Aorta (tissue), 5 donors: Measurements from ENCODE around the gene ZKSCAN1. TPM values are rescaled to one million over a fixed set of nuclear protein-coding genes. Genes with fewer than 3 reads are reported as not detected.
"Not testable (repeated sequence)": the region's sequence is repeated elsewhere in the genome, so short reads cannot be mapped to it uniquely, and the experiment has no call there.

ENCODE experiments used
- ATAC-seq: fragments of 200-7000 bp; cut with Tn5 transposase; one replicate; pipeline ENCODE4 v1.9.1; 2022; ENCODE audit warnings: moderate library complexity; ENCODE audit not compliant: low FRiP score
- DNase-seq, 2 donors: peaks; one replicate each; pipeline ENCODE4 v3.0.0-alpha.2; 2020
- H3K27ac ChIP-seq, 2 donors: one replicate each; pipeline ENCODE4 v1.5.1; 2013; ENCODE audit warnings: low read length in 2 of 2, mild to moderate bottlenecking in 2 of 2, moderate library complexity in 2 of 2, control low read depth in 1 of 2, inconsistent platforms in 1 of 2, low read depth in 1 of 2
- H3K27me3 ChIP-seq, 2 donors: one replicate each; pipeline ENCODE4 v1.6.1; 2013; ENCODE audit warnings: control low read depth in 1 of 2, low read length in 1 of 2, mild to moderate bottlenecking in 1 of 2, moderate library complexity in 1 of 2; ENCODE audit not compliant: insufficient read depth in 2 of 2, control insufficient read depth in 1 of 2
- H3K36me3 ChIP-seq, 2 donors: one replicate each; pipeline ENCODE4 v1.6.1; 2013; ENCODE audit warnings: control low read depth in 1 of 2, low read length in 1 of 2, mild to moderate bottlenecking in 1 of 2; ENCODE audit not compliant: insufficient read depth in 2 of 2, control insufficient read depth in 1 of 2
- H3K4me1 ChIP-seq, 2 donors: one replicate each; pipeline ENCODE4 v1.6.1; 2013; ENCODE audit warnings: low read length in 2 of 2, control low read depth in 1 of 2, mild to moderate bottlenecking in 1 of 2, moderate library complexity in 1 of 2; ENCODE audit not compliant: insufficient read depth in 2 of 2, control insufficient read depth in 1 of 2
- H3K4me3 ChIP-seq, 2 donors: one replicate each; pipeline ENCODE4 v1.5.1; 2013; ENCODE audit warnings: low read length in 2 of 2, control low read depth in 1 of 2, mild to moderate bottlenecking in 1 of 2
- H3K9me3 ChIP-seq: one replicate; pipeline ENCODE4 v1.6.1; 2013; ENCODE audit warnings: mild to moderate bottlenecking, low read length; ENCODE audit not compliant: control insufficient read depth
- WGBS, 2 donors: extraction: QIAGEN DNeasy Blood & Tissue Kit; methylation state at CpG; one replicate each; pipeline ENCODE4 v1.1.7; 2013; 5-methylcytosine and 5-hydroxymethylcytosine counted together
- intact Hi-C, 2 donors: fragments of 100-400 bp; cut with DNase I; formaldehyde crosslinking; loops; one replicate each; pipeline versions ENCODE4 v1.14.2 to v1.15.0; 2022
- polyA plus RNA-seq, 2 donors: library from polyadenylated mRNA; stranded (reverse); fragments of 200-250 nt; gene quantifications; one replicate each; pipeline ENCODE4 v1.2.3, GENCODE V29; 2013
- total RNA-seq, 2 donors: library from RNA; stranded (reverse); fragmentation: NEBNext Ultra II Directional; extraction: Animal tissue kit (Norgen Biotek cat#: 25700); gene quantifications; one replicate each; pipeline ENCODE4 v1.2.1, GENCODE V29; 2021
- donor health status: healthy with polysubstance abuse.
- donor health status: Bipolar disorder and iron deficiency.
- donor health status: DM: no; HTN: no; CAD: no.
- donor health status: DM: no; HTN: no; CAD: no.
- donor health status: DM: yes; HTN: yes; CAD: no.

Gene ZKSCAN1
- total and polyA plus RNA-seq, 4 donors = 6.5 to 80.9 (median 36.6) TPM

DNA sequence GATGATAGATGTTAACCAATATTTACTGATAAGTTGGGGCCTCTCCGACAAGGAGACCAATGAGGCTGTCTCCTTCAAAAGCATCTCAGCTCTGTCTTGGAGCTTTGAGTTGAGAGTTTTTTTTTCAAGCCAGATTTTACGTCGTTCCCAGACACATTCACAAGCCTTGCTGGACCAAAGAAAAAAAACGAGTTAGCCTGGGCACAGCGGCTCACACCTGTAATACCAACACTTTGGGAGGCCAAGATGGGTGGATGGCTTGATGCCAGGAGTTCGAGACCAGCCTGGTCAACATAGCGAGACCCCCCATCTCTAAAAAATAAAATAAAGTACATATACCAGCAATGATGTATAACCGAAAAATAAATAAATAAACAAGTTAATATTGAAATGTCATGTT is 20.6 kb upstream of the ZKSCAN1 start:
- 77 to 79% methylated on average over 8 of the region's 8 CpGs for WGBS, 2 donors
- intact Hi-C loops = loop anchor here (5.0 to 10.0 kb wide), 4 partner anchors 80 to 220 kb away; partner anchors contain the start of genes PVRIG (in 1 of the 2), TRIM4 (in 1 of the 2) and ZNF3 (in 1 of the 2)

DNA sequence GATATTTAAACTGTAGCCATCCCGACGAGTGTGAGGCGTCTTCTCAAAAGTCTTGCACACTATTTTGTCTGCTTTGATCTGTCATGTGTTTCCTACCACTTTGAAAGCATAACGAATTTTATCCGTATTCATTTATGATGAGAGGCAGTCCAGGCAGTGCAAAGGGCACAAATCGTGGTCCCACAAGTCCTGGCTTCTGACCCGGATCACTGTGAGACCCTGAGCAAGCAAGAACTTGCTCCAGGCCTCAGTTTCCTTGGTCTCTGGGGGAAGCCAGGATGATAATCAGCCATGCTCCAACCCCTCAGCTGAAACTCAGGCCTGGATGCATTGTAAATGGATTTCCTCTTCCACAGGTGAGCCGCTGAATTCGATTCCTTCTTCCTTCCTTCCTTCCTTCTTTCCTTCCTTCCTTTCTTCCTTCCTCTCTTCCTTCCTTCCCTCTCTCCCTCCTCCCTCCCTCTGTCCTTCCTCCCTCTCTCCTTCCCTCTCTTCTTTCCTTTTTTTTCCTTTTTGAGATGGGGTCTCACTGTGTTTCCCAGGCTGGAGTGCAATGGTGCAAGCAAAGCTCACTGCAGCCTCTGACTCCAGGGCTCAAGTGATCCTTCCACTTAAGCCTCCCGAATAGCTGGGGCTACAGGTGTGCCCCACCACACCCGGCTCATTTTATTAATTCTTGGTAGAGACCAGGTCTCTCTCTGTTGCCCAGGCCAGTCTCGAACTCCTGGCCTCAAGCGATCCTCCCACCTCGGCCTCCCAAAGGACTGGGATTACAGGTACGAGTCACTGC is 18.4 kb upstream of the ZKSCAN1 start:
- DNase-seq (no peak), ATAC-seq (no peak)
- intact Hi-C loops = loop anchor here in 1 of 2 donors (10.0 kb wide), 2 partner anchors 82 to 218 kb away; partner anchors contain the start of genes PVRIG and TRIM4
- Histone ChIP-seq H3K4me1 (no peaks in the 10 kb centered on the region), H3K27me3 (no peaks in the 10 kb centered on the region), H3K36me3 (no peaks in the 10 kb centered on the region), H3K4me3 (no peak overlapping the region), H3K9me3 (no peaks in the 10 kb centered on the region), H3K27ac (no peak overlapping the region)
- WGBS, 2 donors = 66 to 69% methylated on average over 15 of the region's 15 CpGs

More for the DNA sequence above, 20.6 kb upstream of the ZKSCAN1 start:
- Histone ChIP-seq H3K4me3 (no peak overlapping the region), H3K4me1 (no peaks in the 10 kb centered on the region), H3K27me3 (no peaks in the 10 kb centered on the region), H3K36me3 (no peaks in the 10 kb centered on the region), H3K27ac (no peak overlapping the region), H3K9me3 (no peaks in the 10 kb centered on the region)
- DNase-seq = peak in 1 of 2 donors; percentile 40
- no peak for ATAC-seq

DNA sequence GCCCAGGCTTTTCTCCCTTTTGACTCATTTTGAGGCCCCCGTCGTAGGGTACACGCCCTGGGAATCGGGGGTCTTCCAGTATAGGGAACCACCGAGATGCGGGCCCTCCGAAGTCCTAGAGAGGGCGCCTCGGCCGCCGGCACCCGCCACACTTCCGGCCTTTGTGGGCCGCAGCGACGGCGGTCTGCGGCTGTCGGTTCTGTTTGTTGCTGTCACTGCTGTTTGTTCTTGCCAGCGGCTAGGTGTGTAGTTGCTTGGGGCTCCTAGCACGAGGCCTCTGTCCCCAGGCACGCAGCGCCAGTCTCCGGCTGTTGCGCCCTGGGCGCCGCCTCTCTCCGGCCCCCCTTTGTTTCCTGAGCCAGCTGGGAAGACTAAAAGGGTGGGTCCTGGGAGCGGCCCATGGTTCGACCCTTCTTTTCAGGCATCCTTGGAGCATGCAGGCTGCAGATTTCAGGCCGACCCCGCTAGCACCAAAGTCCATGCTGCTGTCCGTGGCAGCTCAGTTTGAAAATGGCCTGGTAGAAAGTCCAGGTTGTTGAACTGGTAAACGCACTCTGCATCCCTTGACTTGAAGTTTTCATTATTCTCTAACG is 17.8 kb upstream of the ZKSCAN1 start:
- ATAC-seq = peak; percentile 73
- WGBS, 2 donors = 5 to 6% methylated on average over 35 of the region's 35 CpGs
- intact Hi-C loops = loop anchor here in 1 of 2 donors (10.0 kb wide), 2 partner anchors 83 to 217 kb away; partner anchors contain the start of genes PVRIG and TRIM4

DNA sequence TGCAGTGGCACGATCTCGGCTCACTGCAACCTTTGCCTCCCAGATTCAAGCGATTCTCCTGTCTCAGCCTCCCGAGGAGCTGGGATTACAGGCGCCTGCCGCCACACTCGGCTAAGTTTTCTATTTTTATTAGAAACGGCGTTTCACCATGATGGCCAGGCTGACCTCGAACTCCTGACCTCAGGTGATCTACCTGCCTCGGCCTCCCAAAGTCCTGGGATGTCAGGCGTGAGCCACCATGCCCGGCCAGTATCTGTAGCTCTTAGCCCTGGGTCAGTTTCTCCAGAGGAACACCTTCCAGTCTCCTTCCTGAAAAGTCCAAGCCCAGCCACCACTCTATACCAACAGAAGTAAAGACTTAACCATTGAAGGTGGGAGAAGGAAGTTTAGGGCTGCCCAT is 15.2 kb upstream of the ZKSCAN1 start:
- H3K36me3 ChIP-seq = no peaks in the 10 kb centered on the region
- H3K4me1 ChIP-seq = no peaks in the 10 kb centered on the region
- no peak overlapping the region for H3K4me3 ChIP-seq
- no peak overlapping the region for H3K27ac ChIP-seq
- 87 to 93% methylated on average over 13 of the region's 13 CpGs for WGBS, 2 donors
- intact Hi-C loops = no loop called here
- DNase-seq = peak in 1 of 2 donors; percentile 45
- ATAC-seq = no peak
- no peaks in the 10 kb centered on the region for H3K27me3 ChIP-seq
- no peaks in the 10 kb centered on the region for H3K9me3 ChIP-seq

More for the DNA sequence above, 17.8 kb upstream of the ZKSCAN1 start:
- Histone ChIP-seq H3K36me3 (no peaks in the 10 kb centered on the region), H3K27ac (peak overlapping the region in 1 of 2 donors; percentile 0), H3K4me3 (peak overlapping the region; percentile 5 to 23), H3K27me3 (no peaks in the 10 kb centered on the region), H3K4me1 (no peaks in the 10 kb centered on the region), H3K9me3 (no peaks in the 10 kb centered on the region)
- DNase-seq = peak; percentile 66 to 82

DNA sequence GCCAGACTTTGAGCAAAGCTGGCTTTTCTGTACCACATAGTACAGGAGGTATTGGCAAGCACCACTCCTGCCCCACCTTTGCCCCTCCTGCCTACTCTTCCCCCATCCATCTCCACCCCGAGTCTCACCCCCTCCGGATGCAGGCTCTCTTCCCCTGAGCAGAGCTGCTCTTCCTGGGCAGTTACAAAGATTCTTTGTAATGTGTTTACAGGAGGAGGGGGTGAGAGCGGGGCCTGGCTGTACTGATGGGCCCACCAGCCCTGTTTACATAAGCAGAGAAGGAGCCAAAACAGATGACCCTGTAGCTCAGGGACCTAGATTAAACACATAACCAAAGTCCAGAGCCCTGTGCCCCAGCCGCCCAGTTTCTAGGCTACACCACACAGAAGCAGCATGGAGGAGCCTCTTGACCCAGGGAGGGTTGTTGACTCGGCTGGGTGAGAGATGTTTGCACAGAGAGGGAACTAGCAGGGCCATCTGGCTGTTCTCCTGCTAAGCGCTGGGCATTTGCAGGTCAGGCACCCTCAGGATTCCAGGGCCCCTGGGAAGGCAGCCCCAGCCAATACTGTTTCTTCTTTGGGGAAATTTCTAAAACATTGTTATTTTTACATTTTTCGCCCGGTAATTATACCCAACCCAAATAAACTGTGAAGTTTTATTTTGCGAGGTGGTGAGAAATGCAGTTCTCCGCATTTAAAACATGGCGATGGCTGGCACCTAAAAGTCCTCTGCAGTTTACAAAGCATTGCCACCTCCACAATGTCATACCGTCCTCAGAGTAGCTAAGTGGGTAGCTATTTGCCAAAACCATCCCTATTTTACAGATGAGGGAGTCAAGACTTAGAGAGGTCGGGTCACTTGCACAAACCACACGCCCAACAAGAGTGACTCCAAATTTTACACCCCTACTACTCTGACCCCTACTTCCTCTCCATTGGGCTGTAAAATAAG is 11.4 kb upstream of the ZKSCAN1 start:
- DNase-seq (peak in 1 of 2 donors; percentile 49), ATAC-seq (no peak)
- no peak overlapping the region for H3K27ac ChIP-seq
- WGBS, 2 donors = 43 to 44% methylated on average over 14 of the region's 14 CpGs
- H3K27me3 ChIP-seq = no peaks in the 10 kb centered on the region
- no peak overlapping the region for H3K4me3 ChIP-seq
- no peaks in the 10 kb centered on the region for H3K4me1 ChIP-seq
- H3K9me3 ChIP-seq = no peaks in the 10 kb centered on the region
- intact Hi-C loops = no loop called here
- H3K36me3 ChIP-seq = no peaks in the 10 kb centered on the region

DNA sequence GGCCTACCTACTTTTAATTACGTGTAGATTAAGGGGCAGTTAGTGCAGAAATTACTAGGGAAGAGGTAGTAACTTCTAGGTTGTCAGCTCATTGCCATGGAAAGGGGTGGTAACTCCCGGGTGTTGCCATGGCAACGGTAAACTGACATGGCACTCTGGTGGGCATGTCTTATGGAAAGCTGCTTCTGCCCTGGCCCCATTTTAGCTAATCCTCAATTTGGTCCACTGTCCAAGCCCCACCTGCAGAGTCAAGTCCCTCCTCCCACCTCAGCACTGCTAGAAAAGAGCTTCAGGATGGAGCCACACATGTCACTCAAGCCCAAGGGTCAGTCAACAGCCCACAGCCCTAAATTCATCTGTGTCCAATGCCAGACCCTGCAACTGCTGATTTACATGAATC is 7.5 kb upstream of the ZKSCAN1 start:
- Histone ChIP-seq H3K27ac (no peak overlapping the region), H3K4me3 (no peak overlapping the region), H3K4me1 (no peaks in the 10 kb centered on the region), H3K36me3 (no peaks in the 10 kb centered on the region), H3K9me3 (no peaks in the 10 kb centered on the region), H3K27me3 (no peaks in the 10 kb centered on the region)
- DNase-seq = no peak
- 75 to 79% methylated on average over 3 of the region's 3 CpGs for WGBS, 2 donors
- intact Hi-C loops = no loop called here
- ATAC-seq = no peak

GRCh38 chr7:100008525-100008924 is 6.9 kb upstream of the ZKSCAN1 start:
- Histone ChIP-seq H3K27ac (no peak overlapping the region), H3K36me3 (no peaks in the 10 kb centered on the region), H3K4me3 (no peak overlapping the region), H3K9me3 (no peaks in the 10 kb centered on the region), H3K4me1 (no peaks in the 10 kb centered on the region), H3K27me3 (no peaks in the 10 kb centered on the region)
- DNase-seq = peak in 1 of 2 donors; percentile 49
- intact Hi-C loops = no loop called here
- no peak for ATAC-seq
- WGBS, 2 donors = 56 to 60% methylated on average over 10 of the region's 10 CpGs

GRCh38 chr7:100009952-100010351 is 5.4 kb upstream of the ZKSCAN1 start:
- DNase-seq = peak in 1 of 2 donors; percentile 45
- ATAC-seq, H3K27ac ChIP-seq, intact Hi-C loops, H3K4me3 ChIP-seq, H3K27me3 ChIP-seq, H3K36me3 ChIP-seq, H3K9me3 ChIP-seq, H3K4me1 ChIP-seq: not testable (repeated sequence)
- 77 to 79% methylated on average over 8 of the region's 8 CpGs for WGBS, 2 donors
